HG02678 (cell line): ENCODE results near the gene TMTC1.

Source experiments
- ATAC-seq: cut with Tn5 transposase; IDR thresholded peaks from one replicate; pipeline ENCODE4 v1.9.1; 2021; ENCODE audit warnings: mild to moderate bottlenecking, moderate library complexity; ENCODE audit not compliant: unreplicated experiment

Gene TMTC1

DNA sequence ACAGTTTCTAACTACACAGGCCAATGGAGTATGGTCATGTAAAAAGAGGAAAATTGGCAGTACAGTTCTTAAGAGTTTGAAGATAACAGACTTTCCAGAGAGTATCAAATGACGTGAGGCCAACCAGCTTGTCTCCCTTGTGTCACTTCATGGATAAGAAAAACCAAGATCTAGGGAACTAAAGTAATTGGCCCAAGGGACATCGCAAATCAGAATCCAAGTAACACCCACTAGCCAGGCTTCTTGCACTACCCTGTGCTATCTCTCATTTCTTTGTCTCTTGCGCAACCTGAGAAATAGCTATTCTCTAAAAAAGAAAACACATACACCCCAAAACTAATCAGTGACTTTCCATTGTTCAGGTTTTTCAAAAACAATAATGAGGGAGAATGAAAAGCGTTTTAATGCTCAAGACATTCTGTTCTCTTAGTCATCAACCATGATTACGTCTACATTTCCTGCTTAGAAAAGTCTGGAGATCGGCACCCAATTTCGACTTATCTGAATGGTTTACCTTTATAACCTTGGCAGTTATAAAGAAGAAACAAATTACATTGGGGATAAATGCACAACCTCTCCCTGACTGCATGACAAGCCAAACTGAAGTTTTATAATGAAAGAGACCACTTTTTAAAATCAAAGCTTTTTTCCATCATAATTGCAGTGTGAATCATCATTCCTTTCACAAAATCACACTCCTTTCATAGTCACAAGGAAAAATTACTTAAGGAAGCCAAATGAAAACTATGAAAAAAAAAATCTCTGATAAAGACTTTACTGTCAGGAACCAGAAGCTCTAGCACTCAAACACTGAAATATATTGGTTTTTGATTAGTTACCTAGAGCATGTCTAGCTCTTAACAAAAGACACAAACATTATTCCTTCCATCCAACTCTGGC lies 42.1 kb downstream of the TMTC1 start:
- ATAC-seq = no peak

DNA sequence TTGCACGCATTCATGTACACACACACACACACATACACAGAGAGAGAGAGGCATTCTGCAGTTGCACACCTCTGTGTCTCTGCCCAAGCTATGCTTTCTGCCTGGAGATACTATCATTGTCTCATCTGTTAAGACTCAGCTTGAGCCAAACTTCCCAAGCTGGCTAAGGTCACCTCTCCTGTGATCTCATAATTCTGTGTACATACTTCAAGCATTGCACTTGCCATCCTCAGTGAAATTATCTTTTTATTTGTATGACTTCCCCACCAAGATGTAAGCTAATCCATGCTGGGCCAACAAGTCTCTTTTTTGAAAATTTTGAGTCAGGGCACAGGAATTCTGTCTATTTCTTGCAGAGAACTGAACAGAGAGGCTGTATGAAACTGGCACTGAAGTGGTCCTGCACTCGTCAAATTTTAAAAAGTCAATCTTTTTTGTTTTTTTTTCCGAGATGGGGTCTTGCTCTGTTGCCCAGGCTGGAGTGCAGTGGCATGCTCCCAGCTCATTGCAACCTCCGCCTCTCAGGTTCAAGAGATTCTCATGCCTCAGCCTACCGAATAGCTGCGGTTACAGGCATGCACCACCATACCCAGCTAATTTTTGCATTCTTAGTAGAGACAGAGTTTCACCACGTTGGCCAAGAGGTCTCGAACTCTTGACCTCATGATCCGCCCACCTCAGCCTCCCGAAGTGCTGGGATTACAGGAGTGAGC lies 44.3 kb downstream of the TMTC1 start:
- no peak for ATAC-seq

DNA sequence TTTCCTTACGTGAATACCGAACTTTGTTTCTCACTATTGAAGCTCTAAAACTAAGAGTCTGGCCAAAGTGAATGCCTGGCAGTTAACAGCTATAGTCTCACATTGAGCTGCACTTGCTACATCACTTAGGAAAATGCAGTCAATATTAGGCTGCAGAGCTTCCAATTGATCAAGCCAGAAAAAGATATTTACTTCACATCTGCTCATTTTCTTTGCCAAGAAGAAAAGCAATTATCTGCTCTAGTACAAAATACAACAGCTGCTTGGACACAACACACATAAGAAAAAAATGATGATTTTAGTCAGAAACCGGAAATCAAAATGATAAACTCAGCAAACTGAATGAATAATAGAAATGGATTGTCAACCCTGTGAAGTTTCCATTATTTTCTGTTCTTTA lies 45.4 kb downstream of the TMTC1 start:
- ATAC-seq = no peak

DNA sequence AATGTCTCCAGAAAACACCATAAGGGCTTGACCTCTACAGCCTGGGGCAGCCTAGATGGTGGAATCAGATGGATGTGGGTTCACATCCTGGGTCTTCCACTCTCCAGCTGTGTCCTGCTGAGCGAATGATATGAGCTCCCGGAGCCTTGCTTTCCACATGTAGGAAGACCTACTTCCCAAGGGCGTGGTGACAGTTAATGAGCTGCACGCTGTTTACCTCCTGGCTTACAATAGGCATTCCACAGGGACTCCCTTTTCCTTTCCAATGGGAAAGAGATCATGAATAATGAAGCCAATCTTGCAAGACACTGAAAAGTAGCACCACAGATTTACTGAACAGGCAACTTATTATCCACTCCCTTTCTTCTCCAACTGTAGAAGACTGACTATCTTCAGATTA lies 46.1 kb downstream of the TMTC1 start:
- ATAC-seq = no peak

DNA sequence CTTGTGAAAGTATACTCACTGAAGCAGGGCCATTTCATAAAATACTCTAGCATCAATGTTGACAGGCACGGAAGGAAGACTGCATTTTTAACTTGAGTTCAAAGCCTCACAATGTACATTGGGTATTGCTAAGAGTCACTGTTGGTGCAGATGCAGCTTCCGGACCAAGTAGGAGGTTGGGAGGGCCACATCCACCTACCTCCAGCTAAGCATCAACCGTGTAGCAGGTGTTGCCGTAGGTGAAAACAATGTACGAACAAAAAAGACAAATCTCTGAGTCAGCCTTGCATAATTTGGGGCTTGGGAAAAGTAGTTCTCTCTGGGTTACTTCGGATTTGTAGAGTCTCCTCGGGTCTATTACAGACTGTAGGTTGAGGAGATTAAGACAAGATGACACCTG lies 48.1 kb downstream of the TMTC1 start:
- ATAC-seq = no peak

DNA sequence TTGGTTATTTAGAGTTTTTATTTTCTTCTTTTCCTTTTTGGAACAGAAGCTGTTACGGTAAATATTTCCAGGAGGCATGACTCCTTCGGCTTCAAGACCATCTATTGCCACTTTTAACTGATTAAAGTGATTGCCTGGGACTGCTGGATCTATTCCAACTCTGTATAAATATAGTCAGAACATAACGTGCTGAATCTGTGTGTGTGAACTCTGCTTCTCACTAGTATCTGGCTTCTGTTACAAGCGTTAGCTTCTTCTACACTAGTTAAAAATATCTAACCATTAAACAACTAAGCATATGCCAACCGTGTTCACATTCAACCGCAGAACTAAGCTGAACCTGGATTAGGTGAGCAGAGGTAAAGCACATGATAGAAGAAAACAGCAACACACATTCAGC lies 49.0 kb downstream of the TMTC1 start:
- ATAC-seq = no peak

DNA sequence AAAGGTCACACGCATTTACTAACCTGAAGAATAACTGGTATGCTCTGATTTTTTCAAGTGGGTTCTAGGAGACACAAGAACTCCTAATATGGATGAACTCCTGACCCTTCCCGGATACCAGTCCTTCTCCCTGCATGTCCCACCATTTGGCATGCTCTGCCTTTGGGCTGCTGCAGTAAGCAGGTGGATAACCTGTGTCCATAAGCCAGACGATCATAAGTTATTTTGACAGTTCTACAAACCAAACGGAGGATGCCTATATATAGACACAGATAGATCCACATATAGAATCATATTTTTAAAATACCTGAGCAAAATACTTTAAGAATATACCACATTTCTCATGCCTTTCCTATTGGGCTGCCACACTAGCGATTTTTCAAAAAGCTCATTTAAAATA lies 49.4 kb downstream of the TMTC1 start:
- no peak for ATAC-seq

DNA sequence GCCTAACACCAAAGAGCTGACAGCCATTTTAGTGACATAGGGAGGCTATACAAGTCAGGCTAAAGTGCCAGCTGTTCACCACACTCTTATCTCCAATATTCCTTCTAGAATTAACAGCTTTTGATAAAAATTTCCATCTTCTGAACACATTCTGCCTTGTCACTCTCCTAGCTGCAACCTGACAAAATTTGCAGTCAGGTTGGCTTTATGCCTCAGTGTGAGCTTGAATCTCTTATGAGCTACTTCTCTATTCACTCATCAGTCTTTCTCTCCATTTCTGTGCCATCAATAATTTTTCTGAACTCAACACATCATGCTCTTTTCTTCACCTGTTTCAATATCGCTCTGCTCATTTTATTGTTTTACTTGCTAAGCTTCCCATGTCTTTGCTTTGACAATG lies 50.2 kb downstream of the TMTC1 start:
- ATAC-seq = no peak

DNA sequence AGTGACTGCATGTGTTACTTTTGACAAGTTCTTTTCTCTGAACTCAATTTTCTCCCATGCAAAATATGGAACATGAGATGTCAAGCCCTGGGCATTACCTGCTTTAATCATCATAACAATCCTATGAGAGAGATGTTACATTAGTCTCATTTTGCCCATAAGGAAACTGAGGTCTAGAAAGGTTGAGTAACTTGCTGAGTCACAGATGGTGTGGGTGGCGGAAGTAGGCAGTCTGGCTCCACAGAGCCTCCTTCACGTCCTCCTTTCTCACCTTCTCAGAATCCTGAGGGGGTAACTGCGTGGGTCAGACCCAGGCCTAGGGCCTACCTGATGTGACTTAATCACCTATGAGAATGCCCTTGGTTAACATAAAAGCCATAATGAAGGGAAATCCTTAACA lies 50.7 kb downstream of the TMTC1 start:
- ATAC-seq = no peak

DNA sequence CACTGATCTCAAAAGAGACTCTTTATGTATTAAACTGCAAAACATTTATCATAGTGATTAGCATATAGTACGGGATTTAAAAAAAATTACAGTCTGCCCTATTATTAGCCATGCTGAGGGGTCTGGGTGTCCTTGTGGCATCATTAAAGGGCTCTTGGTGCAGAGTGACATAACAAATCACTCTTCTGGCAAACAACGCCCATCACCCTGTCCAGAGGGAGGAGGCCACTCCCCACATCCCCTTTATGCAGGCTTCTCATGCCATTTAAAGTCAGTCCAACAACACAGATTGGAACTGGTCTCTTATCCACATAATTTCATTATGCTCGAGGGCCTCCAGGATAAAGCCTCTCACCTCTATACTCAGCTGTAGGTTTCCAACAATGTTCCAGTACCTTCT lies 51.1 kb downstream of the TMTC1 start:
- ATAC-seq = no peak

DNA sequence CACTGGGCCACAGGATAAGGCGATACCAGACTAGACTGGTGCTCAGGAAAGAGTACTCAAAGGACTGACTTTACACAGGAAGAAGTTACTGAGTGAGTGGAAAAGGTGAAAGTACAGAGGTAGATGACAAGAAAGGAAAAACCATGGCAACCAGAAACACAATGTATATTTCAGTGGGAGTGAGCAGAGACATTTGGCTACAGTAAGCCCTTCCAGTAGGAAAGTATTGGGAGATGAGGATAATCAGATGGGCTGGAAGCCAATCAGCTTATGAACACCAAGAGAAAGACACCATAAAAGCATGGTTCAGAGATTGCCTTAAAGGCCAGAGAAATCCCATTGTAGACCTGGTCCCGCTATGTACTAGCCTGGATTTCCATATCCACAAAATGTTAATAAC lies 51.6 kb downstream of the TMTC1 start:
- ATAC-seq = no peak

DNA sequence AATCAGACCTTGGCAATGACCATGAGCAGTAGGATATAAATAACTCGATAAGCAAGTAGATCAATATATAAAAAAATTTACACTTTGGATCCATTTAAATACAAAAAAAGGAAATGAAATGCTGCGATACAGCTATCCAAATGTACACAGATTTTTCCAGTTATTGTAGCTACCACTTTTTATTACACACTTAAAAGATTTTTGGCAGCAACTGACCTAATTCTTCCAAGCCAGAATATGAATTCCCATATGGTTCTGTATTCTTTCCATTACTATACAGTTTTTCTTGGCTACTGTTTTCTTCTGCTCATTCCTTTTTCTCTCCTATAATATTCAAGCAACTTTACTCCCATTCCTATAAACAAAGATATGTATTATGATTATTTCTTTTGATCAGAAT lies 52.2 kb downstream of the TMTC1 start:
- no peak for ATAC-seq

DNA sequence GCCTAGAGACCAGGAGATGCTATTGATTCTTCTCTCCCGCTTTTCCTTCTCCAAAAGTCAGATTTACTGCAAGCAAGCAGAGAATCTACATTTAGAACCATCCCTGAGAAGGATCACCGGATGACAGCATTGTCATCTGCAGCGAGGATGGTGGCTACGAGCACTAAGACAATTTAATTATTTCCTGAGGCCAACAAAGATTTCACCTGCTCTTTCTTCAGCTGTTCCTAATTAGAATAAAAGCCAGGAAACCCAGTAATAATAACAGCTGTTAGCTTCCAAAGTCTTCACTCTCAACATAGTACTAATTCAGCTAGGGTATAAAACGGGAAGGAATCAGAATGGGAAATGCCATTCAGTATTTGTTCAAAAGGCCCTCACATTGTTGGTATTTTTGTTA lies 53.3 kb downstream of the TMTC1 start:
- ATAC-seq = no peak

DNA sequence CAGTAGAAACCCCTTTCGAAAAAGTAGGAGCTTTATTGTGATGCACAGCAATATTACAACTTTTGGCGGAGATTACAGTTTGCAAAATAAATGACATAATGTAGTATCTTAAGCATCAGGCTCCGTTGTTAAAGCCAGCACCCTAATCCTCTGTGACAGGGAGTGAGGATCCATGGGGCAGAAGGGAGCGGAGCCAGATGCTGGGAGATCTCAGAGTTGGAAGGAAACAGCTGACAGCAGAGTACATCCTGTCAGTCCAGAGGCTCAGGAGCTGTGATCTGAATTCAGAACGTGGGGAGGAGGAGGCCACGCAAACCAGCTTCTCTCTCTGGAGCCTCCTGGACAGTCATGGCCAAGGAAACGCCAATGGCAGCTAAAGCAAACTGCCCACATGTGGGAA lies 55.7 kb downstream of the TMTC1 start:
- ATAC-seq = no peak

DNA sequence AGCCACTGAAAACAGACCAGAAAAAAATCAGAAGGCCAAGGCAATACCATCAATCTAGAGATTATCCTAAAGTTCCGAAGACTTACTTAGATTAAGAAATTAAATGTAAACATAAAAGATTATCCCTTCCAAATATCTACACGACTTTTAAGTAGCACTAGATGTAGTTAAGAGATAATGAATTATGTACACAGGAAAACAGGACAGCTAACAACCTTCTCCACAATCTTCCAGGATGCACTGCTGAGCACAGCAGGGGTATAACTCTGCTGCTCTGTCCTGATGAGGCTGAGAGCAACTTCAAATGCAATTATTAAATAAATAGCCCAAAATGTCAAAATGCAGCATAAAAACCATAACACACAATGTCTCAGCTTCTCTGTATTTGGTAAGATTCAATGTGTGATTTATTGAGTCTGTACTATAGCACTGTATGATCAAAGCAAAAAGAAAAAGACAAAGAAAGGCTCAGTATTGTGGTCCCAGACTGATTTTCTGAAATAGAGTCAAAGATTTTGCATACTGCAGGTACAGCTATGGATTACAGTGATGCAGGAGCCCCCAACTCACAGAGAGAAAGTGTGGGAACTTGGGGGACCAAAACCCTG lies 56.9 kb downstream of the TMTC1 start:
- ATAC-seq = no peak

DNA sequence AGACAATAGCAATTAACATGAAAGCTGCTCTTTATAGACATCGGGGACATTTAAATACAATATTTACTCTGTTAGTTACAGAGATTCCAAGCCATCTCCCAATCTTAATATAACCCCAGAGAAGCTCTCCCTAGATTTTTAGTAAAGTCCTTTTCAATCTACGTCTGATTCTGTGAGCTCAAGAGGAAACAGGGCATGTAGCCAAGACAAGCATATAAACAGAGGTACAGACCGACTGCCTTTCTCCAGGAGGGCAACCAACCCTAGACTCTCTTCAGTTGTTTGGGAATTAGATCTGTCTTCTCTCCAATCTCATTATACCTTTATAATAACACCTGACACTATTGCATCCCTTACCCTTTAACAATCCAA lies 57.4 kb downstream of the TMTC1 start:
- no peak for ATAC-seq

DNA sequence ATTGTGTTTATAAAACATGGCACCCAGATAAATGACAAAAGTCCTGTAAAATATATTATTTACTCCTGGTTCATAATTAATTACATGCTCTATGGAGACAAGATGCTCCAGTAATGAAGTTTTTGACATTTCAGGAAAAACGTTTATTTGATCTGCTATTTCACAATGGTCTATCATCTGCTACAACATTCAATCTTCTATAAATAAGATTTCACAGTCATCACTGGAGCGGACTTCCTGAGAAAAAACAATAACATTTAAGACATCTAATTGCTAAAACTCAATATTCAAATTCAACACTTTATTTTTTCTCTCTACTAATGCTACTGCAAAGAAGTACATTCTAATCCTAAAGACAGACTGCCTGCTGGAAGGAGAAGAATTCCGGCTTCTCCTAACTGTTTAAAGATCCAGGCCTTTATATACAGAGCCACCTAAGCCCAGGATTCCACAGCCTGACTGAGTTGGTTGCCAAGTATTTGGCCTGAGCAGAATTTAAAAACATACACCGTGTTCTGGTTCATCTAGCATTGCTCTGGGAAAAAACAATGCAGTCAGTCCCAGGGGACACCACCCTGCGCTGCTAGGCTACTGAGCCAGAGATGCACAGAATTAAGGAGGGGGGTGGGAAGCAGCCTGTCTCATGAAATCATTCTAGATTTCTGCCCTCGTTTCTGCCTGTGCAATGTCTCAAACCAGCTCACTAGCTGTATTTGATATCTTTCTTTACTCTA lies 58.0 kb downstream of the TMTC1 start:
- ATAC-seq = no peak

DNA sequence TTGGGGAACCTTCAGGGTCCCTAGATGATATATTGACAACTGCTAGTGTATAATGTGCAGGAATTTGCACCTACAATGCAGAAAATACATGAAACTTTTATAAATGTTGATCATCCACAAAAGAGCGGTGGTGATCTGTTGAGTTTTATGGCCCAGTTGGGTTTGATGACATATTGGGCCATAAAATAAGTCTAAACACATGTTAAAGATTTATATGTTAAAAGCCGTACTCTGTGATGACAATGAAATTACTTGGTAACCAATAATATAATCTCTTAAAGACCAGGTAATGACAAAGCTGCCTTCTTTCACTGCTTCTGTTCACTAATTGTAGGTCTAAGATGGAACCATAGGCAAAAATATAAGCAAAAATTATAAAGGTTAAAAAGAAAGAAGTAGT lies 61.6 kb downstream of the TMTC1 start:
- ATAC-seq = no peak

DNA sequence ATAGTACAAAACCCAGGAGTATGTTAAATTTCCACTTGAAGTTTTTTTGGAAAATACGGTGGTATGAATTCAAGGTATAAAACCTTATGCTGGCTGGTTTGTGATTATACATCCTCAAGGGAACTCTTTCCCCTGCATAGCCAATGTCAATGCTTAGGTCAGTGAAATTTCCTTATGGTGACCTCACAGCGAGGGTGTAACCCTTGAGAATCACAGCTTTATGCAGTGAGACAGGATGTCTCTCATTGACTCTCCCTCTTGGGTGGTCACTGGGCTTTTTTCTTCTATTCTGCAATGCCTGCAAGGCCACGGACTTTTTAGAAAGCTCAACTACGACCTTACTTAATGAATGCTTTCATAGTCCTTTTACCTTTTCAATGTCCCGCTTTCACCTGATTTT lies 64.4 kb downstream of the TMTC1 start:
- ATAC-seq = no peak

DNA sequence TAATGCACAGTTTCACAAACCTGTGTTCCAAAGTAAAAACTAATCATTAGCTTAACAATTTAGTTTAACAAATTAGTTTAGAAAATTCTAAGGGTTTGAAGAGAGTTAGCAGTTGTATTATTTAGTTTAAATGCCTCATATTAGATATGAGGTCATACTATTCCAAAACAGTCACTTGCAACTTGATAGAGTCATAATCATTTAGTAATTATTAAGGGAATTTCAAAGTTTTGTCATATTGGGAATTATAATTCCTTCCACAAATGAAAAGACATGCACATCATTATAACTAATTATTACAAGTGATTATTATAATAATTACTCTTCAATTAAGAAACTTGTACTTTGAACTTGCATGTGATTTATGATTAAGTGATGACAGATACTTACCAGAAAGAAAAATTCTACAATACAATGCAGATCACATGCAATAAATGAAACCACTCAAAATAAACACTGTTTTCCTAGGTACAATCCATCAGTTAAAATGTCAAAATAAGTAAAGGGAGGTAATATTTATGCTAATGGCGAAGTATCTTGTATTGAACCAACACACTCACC lies 66.1 kb downstream of the TMTC1 start:
- no peak for ATAC-seq

DNA sequence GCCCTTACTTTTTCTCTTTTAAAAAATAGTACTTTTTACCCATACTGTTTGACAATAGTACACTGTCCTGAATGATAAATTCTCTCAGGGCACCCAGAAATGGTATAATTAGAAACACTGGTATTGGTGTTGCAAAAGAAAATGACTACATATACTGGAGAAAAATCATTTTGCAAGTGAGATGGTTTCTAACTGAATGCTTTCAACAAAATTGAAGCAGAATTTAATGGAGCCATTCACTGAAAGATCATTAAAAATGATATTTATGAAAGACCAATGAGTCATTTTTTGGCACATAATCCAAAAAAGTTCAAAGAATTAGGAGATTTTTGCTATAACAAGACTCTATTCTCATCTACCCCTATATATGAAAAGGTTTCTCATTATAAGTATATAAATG lies 68.8 kb downstream of the TMTC1 start:
- ATAC-seq = no peak
